PC-3 (cell line): ENCODE measurements around the gene LARP6.

ENCODE experiments used
- CTCF ChIP-seq: fragments of 300-600 bp; sonication (generic); conservative IDR thresholded peaks from 2 replicates; pipeline ENCODE4 v1.5.1; 2017; ENCODE audit warnings: antibody characterized with exemption, low read depth, mild to moderate bottlenecking, low read length
- EZH2 ChIP-seq: fragments of 300-600 bp; sonication (generic); IDR thresholded peaks from one replicate; pipeline ENCODE4 v1.6.1; 2017; ENCODE audit warnings: antibody characterized with exemption, mild to moderate bottlenecking, low read length; ENCODE audit not compliant: unreplicated experiment
- EZH2phosphoT487 ChIP-seq: fragments of 300-600 bp; sonication (generic); IDR thresholded peaks from 2 replicates; pipeline ENCODE4 v1.6.1; 2018; ENCODE audit warnings: mild to moderate bottlenecking, antibody characterized with exemption, low read length, borderline replicate concordance

GRCh38 chr15:70830615-70831014 lies 23.3 kb downstream of the LARP6 start:
- no peak for TF ChIP-seq EZH2
- TF ChIP-seq CTCF: no peak
- TF ChIP-seq EZH2phosphoT487: no peak
